ENCODE measurements around the gene GGTLC1.
A peak's percentile ranks its signal among the peaks of the same experiment; 100 is the strongest.

Gene GGTLC1

GRCh38 chr20:23967616-23967979 is 21.0 kb downstream of the GGTLC1 start:
- Histone ChIP-seq H3K9me3 (no peaks in the 10 kb centered on the region; the same call in 1 of the 2 replicates), H3K4me3 (no peak overlapping the region), H3K27me3 (ENCODE audit: low read depth) (no peaks in the 10 kb centered on the region), H3K36me3 (replicated peaks) (no peaks in the 10 kb centered on the region), H3K4me1 (no peaks in the 10 kb centered on the region)
- in situ Hi-C loops (cut with MboI; ENCODE audit: low sequenced_read_pairs): no loop called here
- no peak for DNase-seq (ENCODE audit: low spot score in 2 of 2)

- Histone ChIP-seq H3K9me3 (no peaks in the 10 kb centered on the region; the same call in 1 of the 2 replicates), H3K36me3 (replicated peaks) (no peaks in the 10 kb centered on the region), H3K27me3 (ENCODE audit: low read depth) (no peaks in the 10 kb centered on the region), H3K4me1 (no peaks in the 10 kb centered on the region), H3K4me3 (no peak overlapping the region)
- no peak for DNase-seq (ENCODE audit: low spot score in 2 of 2)
- in situ Hi-C loops (cut with MboI; ENCODE audit: low sequenced_read_pairs): no loop called here
These were observed 21.5 kb downstream of the GGTLC1 start for GRCh38 chr20:23966927-23967615.

GRCh38 chr20:23966298-23966697 is 22.3 kb downstream of the GGTLC1 start:
- in situ Hi-C loops (cut with MboI; ENCODE audit: low sequenced_read_pairs): no loop called here
- Histone ChIP-seq H3K4me1 (no peaks in the 10 kb centered on the region), H3K4me3 (no peak overlapping the region), H3K27me3 (ENCODE audit: low read depth) (no peaks in the 10 kb centered on the region), H3K36me3 (replicated peaks) (no peaks in the 10 kb centered on the region), H3K9me3 (no peaks in the 10 kb centered on the region; the same call in 1 of the 2 replicates)
- DNase-seq (ENCODE audit: low spot score in 2 of 2): no peak

GRCh38 chr20:23963941-23964340 is 24.6 kb downstream of the GGTLC1 start:
- Histone ChIP-seq H3K27me3 (ENCODE audit: low read depth) (no peaks in the 10 kb centered on the region), H3K4me1 (no peaks in the 10 kb centered on the region), H3K4me3 (no peak overlapping the region), H3K36me3 (replicated peaks) (no peaks in the 10 kb centered on the region), H3K9me3 (no peaks in the 10 kb centered on the region; the same call in 1 of the 2 replicates)
- no peak for DNase-seq (ENCODE audit: low spot score in 2 of 2)
- in situ Hi-C loops (cut with MboI; ENCODE audit: low sequenced_read_pairs): no loop called here

GRCh38 chr20:23962272-23962671 is 26.3 kb downstream of the GGTLC1 start:
- H3K27me3 ChIP-seq (ENCODE audit: low read depth): no peaks in the 10 kb centered on the region
- DNase-seq (ENCODE audit: low spot score in 2 of 2): no peak
- no peaks in the 10 kb centered on the region; the same call in 1 of the 2 replicates for H3K9me3 ChIP-seq
- no peak overlapping the region for H3K4me3 ChIP-seq
- H3K4me1 ChIP-seq: no peaks in the 10 kb centered on the region
- no peaks in the 10 kb centered on the region for H3K36me3 ChIP-seq (replicated peaks)
- in situ Hi-C loops (cut with MboI; ENCODE audit: low sequenced_read_pairs): no loop called here

GRCh38 chr20:23959054-23959453 is 29.5 kb downstream of the GGTLC1 start:
- Histone ChIP-seq H3K9me3 (no peaks in the 10 kb centered on the region; the same call in 1 of the 2 replicates), H3K36me3 (replicated peaks) (no peaks in the 10 kb centered on the region), H3K4me1 (no peaks in the 10 kb centered on the region), H3K27me3 (ENCODE audit: low read depth) (no peaks in the 10 kb centered on the region), H3K4me3 (no peak overlapping the region)
- no peak for DNase-seq (ENCODE audit: low spot score in 2 of 2)
- in situ Hi-C loops (cut with MboI; ENCODE audit: low sequenced_read_pairs): no loop called here

- Histone ChIP-seq H3K27me3 (ENCODE audit: low read depth) (no peaks in the 10 kb centered on the region), H3K36me3 (replicated peaks) (no peaks in the 10 kb centered on the region), H3K4me3 (no peak overlapping the region), H3K4me1 (no peaks in the 10 kb centered on the region), H3K9me3 (no peaks in the 10 kb centered on the region)
- no peak for DNase-seq (ENCODE audit: low spot score in 2 of 2)
- in situ Hi-C loops (cut with MboI; ENCODE audit: low sequenced_read_pairs): no loop called here
These were observed 32.7 kb downstream of the GGTLC1 start for GRCh38 chr20:23955896-23956295.

- H3K9me3 ChIP-seq: no peaks in the 10 kb centered on the region
- in situ Hi-C loops (cut with MboI; ENCODE audit: low sequenced_read_pairs): no loop called here
These were observed 34.4 kb downstream of the GGTLC1 start for GRCh38 chr20:23954008-23954745.

GRCh38 chr20:23946206-23946605 is 42.4 kb downstream of the GGTLC1 start:
- no peaks in the 10 kb centered on the region for H3K4me1 ChIP-seq

More at GRCh38 chr20:23954008-23954745, 34.4 kb downstream of the GGTLC1 start:
- no peak for DNase-seq (ENCODE audit: low spot score in 2 of 2)
- no peaks in the 10 kb centered on the region for H3K27me3 ChIP-seq (ENCODE audit: low read depth)
- H3K36me3 ChIP-seq (replicated peaks): no peaks in the 10 kb centered on the region
- H3K4me1 ChIP-seq: no peaks in the 10 kb centered on the region
- no peak overlapping the region for H3K4me3 ChIP-seq

GRCh38 chr20:23943304-23943703 is 45.3 kb downstream of the GGTLC1 start:
- H3K36me3 ChIP-seq (replicated peaks): no peaks in the 10 kb centered on the region
- in situ Hi-C loops (cut with MboI; ENCODE audit: low sequenced_read_pairs): no loop called here
- DNase-seq (ENCODE audit: low spot score in 2 of 2): no peak
- no peaks in the 10 kb centered on the region for H3K27me3 ChIP-seq (ENCODE audit: low read depth)
- no peak overlapping the region for H3K4me3 ChIP-seq
- no peaks in the 10 kb centered on the region for H3K4me1 ChIP-seq
- H3K9me3 ChIP-seq: no peaks in the 10 kb centered on the region

More at GRCh38 chr20:23946206-23946605, 42.4 kb downstream of the GGTLC1 start:
- no peak overlapping the region for H3K4me3 ChIP-seq
- in situ Hi-C loops (cut with MboI; ENCODE audit: low sequenced_read_pairs): no loop called here
- no peaks in the 10 kb centered on the region for H3K27me3 ChIP-seq (ENCODE audit: low read depth)
- DNase-seq (ENCODE audit: low spot score in 2 of 2): no peak
- no peaks in the 10 kb centered on the region for H3K9me3 ChIP-seq
- H3K36me3 ChIP-seq (replicated peaks): no peaks in the 10 kb centered on the region

- H3K9me3 ChIP-seq: no peaks in the 10 kb centered on the region
- no peak for DNase-seq (ENCODE audit: low spot score in 2 of 2)
- no peaks in the 10 kb centered on the region for H3K27me3 ChIP-seq (ENCODE audit: low read depth)
- no peak overlapping the region for H3K4me3 ChIP-seq
- in situ Hi-C loops (cut with MboI; ENCODE audit: low sequenced_read_pairs): no loop called here
- no peaks in the 10 kb centered on the region for H3K4me1 ChIP-seq
- no peaks in the 10 kb centered on the region for H3K36me3 ChIP-seq (replicated peaks)
These were observed 48.9 kb downstream of the GGTLC1 start for GRCh38 chr20:23939641-23940040.

- H3K4me1 ChIP-seq: no peaks in the 10 kb centered on the region
- no peaks in the 10 kb centered on the region for H3K27me3 ChIP-seq (ENCODE audit: low read depth)
- H3K36me3 ChIP-seq (replicated peaks): no peaks in the 10 kb centered on the region
- DNase-seq (ENCODE audit: low spot score in 2 of 2): no peak
- no peak overlapping the region for H3K4me3 ChIP-seq
- no peaks in the 10 kb centered on the region for H3K9me3 ChIP-seq
- in situ Hi-C loops (cut with MboI; ENCODE audit: low sequenced_read_pairs): no loop called here
These were observed 49.5 kb downstream of the GGTLC1 start for GRCh38 chr20:23939063-23939462.

- Histone ChIP-seq H3K9me3 (no peaks in the 10 kb centered on the region), H3K4me3 (no peak overlapping the region), H3K4me1 (no peaks in the 10 kb centered on the region), H3K27me3 (ENCODE audit: low read depth) (no peaks in the 10 kb centered on the region), H3K36me3 (replicated peaks) (no peaks in the 10 kb centered on the region)
- in situ Hi-C loops (cut with MboI; ENCODE audit: low sequenced_read_pairs): no loop called here
- no peak for DNase-seq (ENCODE audit: low spot score in 2 of 2)
These were observed 50.5 kb downstream of the GGTLC1 start for GRCh38 chr20:23938118-23938438.

GRCh38 chr20:23937303-23938117 is 51.1 kb downstream of the GGTLC1 start:
- Histone ChIP-seq H3K27me3 (ENCODE audit: low read depth) (no peaks in the 10 kb centered on the region), H3K4me3 (no peak overlapping the region), H3K4me1 (no peaks in the 10 kb centered on the region), H3K9me3 (no peaks in the 10 kb centered on the region), H3K36me3 (replicated peaks) (no peaks in the 10 kb centered on the region)
- DNase-seq (ENCODE audit: low spot score in 2 of 2): peak; percentile 21 to 62
- in situ Hi-C loops (cut with MboI; ENCODE audit: low sequenced_read_pairs): no loop called here
